ENCODE data around the gene MBNL1. TPM values are rescaled to one million over a fixed set of nuclear protein-coding genes. Genes with fewer than 3 reads are reported as not detected.

MBNL1 gene
- total RNA-seq, 2 donors from 2014 or later = 1.3 to 4.9 TPM

DNA sequence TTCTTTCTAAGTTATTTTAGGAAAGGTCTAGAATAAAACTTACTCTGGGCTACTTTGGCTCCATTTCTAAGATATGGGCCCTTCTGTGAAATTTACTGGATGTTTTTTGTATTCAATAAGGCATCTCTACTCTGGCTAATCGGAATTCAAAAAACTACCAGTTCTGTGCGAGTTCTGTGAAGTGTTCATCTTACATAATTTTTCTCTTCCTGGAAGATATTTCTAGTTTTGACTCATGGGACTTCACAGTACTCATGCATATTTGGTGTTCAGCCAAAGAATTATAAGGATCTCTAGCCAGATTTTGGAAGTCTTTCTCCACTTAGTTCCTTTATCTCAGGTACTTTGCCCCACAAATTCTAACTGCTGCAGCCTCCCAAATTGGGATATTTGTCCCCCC, 46.4 kb upstream of the MBNL1 start:
- H3K36me3 Mint-ChIP-seq (ENCODE audit: low read depth) = no peaks in the 10 kb centered on the region
- Histone ChIP-seq H3K27me3 (ENCODE audit: control insufficient read depth, insufficient read depth, low read length, poor library complexity, severe bottlenecking) (peaks cover 36% of the 10 kb centered on the region), H3K36me3 (ENCODE audit: control insufficient read depth, insufficient read depth, low read length) (no peaks in the 10 kb centered on the region), H3K4me1 (ENCODE audit: control insufficient read depth, insufficient read depth, low read length) (no peaks in the 10 kb centered on the region), H3K9me3 (ENCODE audit: control insufficient read depth, low read length) (no peaks in the 10 kb centered on the region), H3K4me3 (ENCODE audit: low read length) (no peak overlapping the region), H3K9ac (ENCODE audit: extremely low read depth, low read length, poor library complexity, severe bottlenecking) (no peak overlapping the region), H3K27ac (ENCODE audit: low read depth, low read length) (no peak overlapping the region)
- WGBS, 2 experiments (ENCODE audit: insufficient coverage in 1 of 2, insufficient read length in 1 of 2) = 94 to 100% methylated on average over 2 of the region's 2 CpGs
- H3K27ac Mint-ChIP-seq = no peak overlapping the region
- TF ChIP-seq CTCF (conservative IDR thresholded peaks at IDR 0.05) = no peak
- H3K4me1 Mint-ChIP-seq = no peaks in the 10 kb centered on the region
- H3K27me3 Mint-ChIP-seq (ENCODE audit: insufficient read depth) = peaks cover 49% of the 10 kb centered on the region
- H3K9me3 Mint-ChIP-seq = peaks cover 6% of the 10 kb centered on the region
- no peak for DNase-seq
- no peak overlapping the region for H3K4me3 Mint-ChIP-seq

- WGBS, 2 experiments (ENCODE audit: insufficient coverage in 1 of 2, insufficient read length in 1 of 2) = 45 to 86% methylated on average over 1 to 2 of the region's 2 CpGs
- H3K36me3 Mint-ChIP-seq (ENCODE audit: low read depth) = no peaks in the 10 kb centered on the region
- no peak overlapping the region for H3K27ac Mint-ChIP-seq
- Histone ChIP-seq H3K36me3 (ENCODE audit: control insufficient read depth, insufficient read depth, low read length) (no peaks in the 10 kb centered on the region), H3K9ac (ENCODE audit: extremely low read depth, low read length, poor library complexity, severe bottlenecking) (no peak overlapping the region), H3K4me3 (ENCODE audit: low read length) (no peak overlapping the region), H3K27me3 (ENCODE audit: control insufficient read depth, insufficient read depth, low read length, poor library complexity, severe bottlenecking) (peaks cover 45% of the 10 kb centered on the region), H3K4me1 (ENCODE audit: control insufficient read depth, insufficient read depth, low read length) (no peaks in the 10 kb centered on the region), H3K9me3 (ENCODE audit: control insufficient read depth, low read length) (no peaks in the 10 kb centered on the region), H3K27ac (ENCODE audit: low read depth, low read length) (no peak overlapping the region)
- no peaks in the 10 kb centered on the region for H3K9me3 Mint-ChIP-seq
- no peaks in the 10 kb centered on the region for H3K4me1 Mint-ChIP-seq
- peaks cover 46% of the 10 kb centered on the region for H3K27me3 Mint-ChIP-seq (ENCODE audit: insufficient read depth)
- no peak for TF ChIP-seq CTCF (conservative IDR thresholded peaks at IDR 0.05)
- no peak for DNase-seq
- no peak overlapping the region for H3K4me3 Mint-ChIP-seq
Measured at GRCh38 chr3:152225201-152225600, 43.5 kb upstream of the MBNL1 start.

DNA sequence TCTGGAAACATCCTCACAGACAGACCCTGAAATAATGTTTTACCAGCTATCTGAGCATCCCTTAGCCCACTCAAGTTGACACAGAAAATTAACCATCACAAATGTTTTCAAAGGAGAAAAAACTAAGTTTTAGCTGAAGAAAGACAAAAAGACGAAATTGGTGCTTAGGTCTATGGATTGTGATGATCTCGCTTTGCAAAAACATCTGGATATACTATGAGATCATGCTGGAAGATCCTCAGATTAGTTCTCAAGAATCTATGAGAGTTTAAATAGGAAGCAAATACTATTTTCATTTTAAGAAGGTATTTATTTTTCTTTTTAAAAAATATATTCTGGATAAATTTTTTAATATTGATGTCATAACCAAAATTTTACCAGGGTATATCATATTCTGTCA, 42.6 kb upstream of the MBNL1 start:
- Mint-ChIP-seq H3K27me3 (ENCODE audit: insufficient read depth) (peaks cover 52% of the 10 kb centered on the region), H3K27ac (no peak overlapping the region), H3K9me3 (no peaks in the 10 kb centered on the region), H3K36me3 (ENCODE audit: low read depth) (no peaks in the 10 kb centered on the region), H3K4me3 (no peak overlapping the region), H3K4me1 (no peaks in the 10 kb centered on the region)
- no peak for TF ChIP-seq CTCF (conservative IDR thresholded peaks at IDR 0.05)
- H3K4me1 ChIP-seq (ENCODE audit: control insufficient read depth, insufficient read depth, low read length) = no peaks in the 10 kb centered on the region
- WGBS, 2 experiments (ENCODE audit: insufficient coverage in 1 of 2, insufficient read length in 1 of 2) = 92 to 94% methylated on average over 2 of the region's 2 CpGs
- no peak for DNase-seq
- no peak overlapping the region for H3K9ac ChIP-seq (ENCODE audit: extremely low read depth, low read length, poor library complexity, severe bottlenecking)
- H3K27ac ChIP-seq (ENCODE audit: low read depth, low read length) = no peak overlapping the region
- H3K36me3 ChIP-seq (ENCODE audit: control insufficient read depth, insufficient read depth, low read length) = no peaks in the 10 kb centered on the region
- no peaks in the 10 kb centered on the region for H3K9me3 ChIP-seq (ENCODE audit: control insufficient read depth, low read length)
- no peak overlapping the region for H3K4me3 ChIP-seq (ENCODE audit: low read length)
- H3K27me3 ChIP-seq (ENCODE audit: control insufficient read depth, insufficient read depth, low read length, poor library complexity, severe bottlenecking) = peaks cover 49% of the 10 kb centered on the region
